Activated naive CD4-positive, alpha-beta T cell treated with anti-CD3 and anti-CD28 coated beads, Interleukin-2, amount 10 ng/mL, durations not matched to agents 7 days and 5 days (primary cell): ENCODE data around the gene EML4.
A peak's percentile ranks its signal among the peaks of the same experiment; 100 is the strongest.

Experiments
- CTCF ChIA-PET: fragments of 350-600 bp; sonication (Branson Sonifier 250); formaldehyde crosslinking; loops from one replicate; lab custom pipeline; 2021; ENCODE audit warnings: antibody characterized with exemption; lab: Charles Lee
- DNase-seq: peaks from one replicate; pipeline ENCODE4 v3.0.0-alpha.2; 2020
- H3K27ac Mint-ChIP-seq: one replicate; pipeline ENCODE4 v1.8.0; 2021; ENCODE audit warnings: mild to moderate bottlenecking, moderate library complexity, mixed read lengths
- H3K27me3 Mint-ChIP-seq: one replicate; pipeline ENCODE4 v1.8.0; 2021; ENCODE audit warnings: mild to moderate bottlenecking, mixed read lengths
- H3K36me3 Mint-ChIP-seq: one replicate; pipeline ENCODE4 v1.8.0; 2021; ENCODE audit warnings: mixed read lengths
- H3K4me1 Mint-ChIP-seq: one replicate; pipeline ENCODE4 v1.8.0; 2021; ENCODE audit warnings: mixed read lengths
- H3K4me3 Mint-ChIP-seq: one replicate; pipeline ENCODE4 v1.8.0; 2021; ENCODE audit warnings: mild to moderate bottlenecking, moderate library complexity, mixed read lengths
- H3K9me3 Mint-ChIP-seq: one replicate; pipeline ENCODE4 v1.8.0; 2021; ENCODE audit warnings: mixed read lengths

The EML4 gene

GRCh38 chr2:42293019-42293418 is 123.9 kb downstream of the EML4 start:
- Mint-ChIP-seq H3K27ac (no peak overlapping the region), H3K9me3 (no peaks in the 10 kb centered on the region), H3K4me3 (no peak overlapping the region), H3K4me1 (peaks cover 32% of the 10 kb centered on the region), H3K36me3 (peaks cover 71% of the 10 kb centered on the region), H3K27me3 (no peaks in the 10 kb centered on the region)
- DNase-seq = no peak
- CTCF ChIA-PET = no interaction called here

GRCh38 chr2:42296226-42296625 is 127.1 kb downstream of the EML4 start:
- H3K4me3 Mint-ChIP-seq = no peak overlapping the region
- H3K36me3 Mint-ChIP-seq = peaks cover 78% of the 10 kb centered on the region
- no peak for DNase-seq
- H3K27me3 Mint-ChIP-seq = no peaks in the 10 kb centered on the region
- peak overlapping the region; percentile 93 for H3K27ac Mint-ChIP-seq
- CTCF ChIA-PET = no interaction called here
- H3K4me1 Mint-ChIP-seq = peaks cover 47% of the 10 kb centered on the region
- H3K9me3 Mint-ChIP-seq = no peaks in the 10 kb centered on the region

GRCh38 chr2:42297322-42297936 is 128.3 kb downstream of the EML4 start:
- H3K4me1 Mint-ChIP-seq = peaks cover 47% of the 10 kb centered on the region
- no peaks in the 10 kb centered on the region for H3K9me3 Mint-ChIP-seq
- peak overlapping the region; percentile 17 for H3K4me3 Mint-ChIP-seq
- H3K27me3 Mint-ChIP-seq = no peaks in the 10 kb centered on the region
- CTCF ChIA-PET = interaction anchor here (1.6 kb wide), 1 partner anchor 7 kb away, joined by 3 read pairs; no protein-coding TSS in a partner anchor
- H3K36me3 Mint-ChIP-seq = peaks cover 72% of the 10 kb centered on the region
- no peak for DNase-seq
- H3K27ac Mint-ChIP-seq = peak overlapping the region; percentile 93

GRCh38 chr2:42298132-42298531 is 129.0 kb downstream of the EML4 start:
- H3K36me3 Mint-ChIP-seq = peaks cover 71% of the 10 kb centered on the region
- CTCF ChIA-PET = interaction anchor here (1.6 kb wide), 1 partner anchor 8 kb away, joined by 3 read pairs; no protein-coding TSS in a partner anchor
- no peak for DNase-seq
- peak overlapping the region; percentile 93 for H3K27ac Mint-ChIP-seq
- no peaks in the 10 kb centered on the region for H3K9me3 Mint-ChIP-seq
- no peaks in the 10 kb centered on the region for H3K27me3 Mint-ChIP-seq
- H3K4me3 Mint-ChIP-seq = no peak overlapping the region
- H3K4me1 Mint-ChIP-seq = peaks cover 47% of the 10 kb centered on the region

GRCh38 chr2:42298996-42299754 is 130.0 kb downstream of the EML4 start:
- peaks cover 78% of the 10 kb centered on the region for H3K36me3 Mint-ChIP-seq
- no peaks in the 10 kb centered on the region for H3K27me3 Mint-ChIP-seq
- peak overlapping the region; percentile 79 for H3K27ac Mint-ChIP-seq
- H3K9me3 Mint-ChIP-seq = no peaks in the 10 kb centered on the region
- CTCF ChIA-PET = interaction anchor here (1.6 kb wide), 1 partner anchor 9 kb away, joined by 3 read pairs; no protein-coding TSS in a partner anchor
- H3K4me3 Mint-ChIP-seq = no peak overlapping the region
- H3K4me1 Mint-ChIP-seq = peaks cover 47% of the 10 kb centered on the region
- DNase-seq = no peak

GRCh38 chr2:42300527-42300926 is 131.4 kb downstream of the EML4 start:
- Mint-ChIP-seq H3K4me3 (no peak overlapping the region), H3K9me3 (no peaks in the 10 kb centered on the region), H3K36me3 (peaks cover 69% of the 10 kb centered on the region), H3K4me1 (peaks cover 44% of the 10 kb centered on the region), H3K27me3 (no peaks in the 10 kb centered on the region), H3K27ac (no peak overlapping the region)
- no peak for DNase-seq
- CTCF ChIA-PET = no interaction called here

GRCh38 chr2:42303252-42303651 is 134.1 kb downstream of the EML4 start:
- Mint-ChIP-seq H3K27ac (no peak overlapping the region), H3K4me3 (no peak overlapping the region), H3K27me3 (no peaks in the 10 kb centered on the region), H3K36me3 (peaks cover 58% of the 10 kb centered on the region), H3K9me3 (no peaks in the 10 kb centered on the region), H3K4me1 (peaks cover 31% of the 10 kb centered on the region)
- CTCF ChIA-PET = no interaction called here
- DNase-seq = no peak

GRCh38 chr2:42304059-42304713 is 135.0 kb downstream of the EML4 start:
- peaks cover 50% of the 10 kb centered on the region for H3K36me3 Mint-ChIP-seq
- H3K4me3 Mint-ChIP-seq = no peak overlapping the region
- CTCF ChIA-PET = no interaction called here
- H3K9me3 Mint-ChIP-seq = no peaks in the 10 kb centered on the region
- DNase-seq = no peak
- no peak overlapping the region for H3K27ac Mint-ChIP-seq
- H3K4me1 Mint-ChIP-seq = peaks cover 23% of the 10 kb centered on the region
- no peaks in the 10 kb centered on the region for H3K27me3 Mint-ChIP-seq

- Mint-ChIP-seq H3K27ac (no peak overlapping the region), H3K36me3 (peaks cover 39% of the 10 kb centered on the region), H3K9me3 (no peaks in the 10 kb centered on the region), H3K27me3 (no peaks in the 10 kb centered on the region), H3K4me1 (peaks cover 13% of the 10 kb centered on the region), H3K4me3 (no peak overlapping the region)
- CTCF ChIA-PET = no interaction called here
- no peak for DNase-seq
Observed at GRCh38 chr2:42307180-42307579, 138.0 kb downstream of the EML4 start.

GRCh38 chr2:42309366-42309765 is 140.2 kb downstream of the EML4 start:
- CTCF ChIA-PET = no interaction called here
- Mint-ChIP-seq H3K4me3 (no peak overlapping the region), H3K4me1 (peaks cover 13% of the 10 kb centered on the region), H3K9me3 (no peaks in the 10 kb centered on the region), H3K27ac (peak overlapping the region; percentile 14), H3K27me3 (no peaks in the 10 kb centered on the region), H3K36me3 (peaks cover 26% of the 10 kb centered on the region)
- DNase-seq = no peak

GRCh38 chr2:42310007-42310515 is 140.9 kb downstream of the EML4 start:
- CTCF ChIA-PET = no interaction called here
- H3K9me3 Mint-ChIP-seq = no peaks in the 10 kb centered on the region
- H3K4me1 Mint-ChIP-seq = peaks cover 13% of the 10 kb centered on the region
- H3K4me3 Mint-ChIP-seq = no peak overlapping the region
- no peak for DNase-seq
- H3K27ac Mint-ChIP-seq = no peak overlapping the region
- no peaks in the 10 kb centered on the region for H3K27me3 Mint-ChIP-seq
- H3K36me3 Mint-ChIP-seq = peaks cover 32% of the 10 kb centered on the region

GRCh38 chr2:42312106-42312505 is 143.0 kb downstream of the EML4 start:
- H3K27me3 Mint-ChIP-seq = no peaks in the 10 kb centered on the region
- CTCF ChIA-PET = no interaction called here
- H3K4me1 Mint-ChIP-seq = peaks cover 8% of the 10 kb centered on the region
- no peak for DNase-seq
- peaks cover 34% of the 10 kb centered on the region for H3K36me3 Mint-ChIP-seq
- no peak overlapping the region for H3K27ac Mint-ChIP-seq
- no peaks in the 10 kb centered on the region for H3K9me3 Mint-ChIP-seq
- H3K4me3 Mint-ChIP-seq = no peak overlapping the region

- CTCF ChIA-PET = no interaction called here
- peak overlapping the region; percentile 43 for H3K27ac Mint-ChIP-seq
- no peaks in the 10 kb centered on the region for H3K27me3 Mint-ChIP-seq
- no peaks in the 10 kb centered on the region for H3K9me3 Mint-ChIP-seq
- DNase-seq = no peak
- peaks cover 43% of the 10 kb centered on the region for H3K36me3 Mint-ChIP-seq
- no peak overlapping the region for H3K4me3 Mint-ChIP-seq
- peaks cover 10% of the 10 kb centered on the region for H3K4me1 Mint-ChIP-seq
Observed at GRCh38 chr2:42314892-42315468, 145.8 kb downstream of the EML4 start.

- no peak for DNase-seq
- no peaks in the 10 kb centered on the region for H3K9me3 Mint-ChIP-seq
- no peaks in the 10 kb centered on the region for H3K27me3 Mint-ChIP-seq
- CTCF ChIA-PET = interaction anchor here (2.0 kb wide), 1 partner anchor 13 kb away, joined by 8 read pairs; no protein-coding TSS in a partner anchor
- peaks cover 15% of the 10 kb centered on the region for H3K4me1 Mint-ChIP-seq
- no peak overlapping the region for H3K27ac Mint-ChIP-seq
- H3K4me3 Mint-ChIP-seq = no peak overlapping the region
- peaks cover 48% of the 10 kb centered on the region for H3K36me3 Mint-ChIP-seq
Observed at GRCh38 chr2:42315844-42316470, 146.8 kb downstream of the EML4 start.
